ENCODE results near the gene CCR5.

CCR5 gene

GRCh38 chr3:46359733-46360493 lies 10.8 kb upstream of the CCR5 start:
- H4K20me1 ChIP-seq (ENCODE audit: insufficient read depth, low read length) = no peaks in the 10 kb centered on the region
- no peaks in the 10 kb centered on the region for H3K9me3 ChIP-seq (ENCODE audit: low read length)
- H2AFZ ChIP-seq (ENCODE audit: low read length) = no peak overlapping the region
- H3K27me3 ChIP-seq (ENCODE audit: insufficient read depth, low read length) = no peaks in the 10 kb centered on the region
- no peaks in the 10 kb centered on the region for H3F3A ChIP-seq (ENCODE audit: insufficient read depth, low read length)
- H3K27ac ChIP-seq (ENCODE audit: low read depth, low read length, poor library complexity, severe bottlenecking) = no peak overlapping the region
- TF ChIP-seq CTCF (IDR thresholded peaks at IDR 0.05; ENCODE audit: low read length) (no peak), EZH2 (IDR thresholded peaks at IDR 0.05; ENCODE audit: borderline replicate concordance, low read length) (no peak)
- H3K36me3 ChIP-seq (ENCODE audit: insufficient read depth, low read length) = no peaks in the 10 kb centered on the region
- no peak overlapping the region for H3K4me3 ChIP-seq (ENCODE audit: low read depth, low read length, poor library complexity, severe bottlenecking)
- H3K4me2 ChIP-seq (ENCODE audit: low read length) = no peak overlapping the region
- H3K4me1 ChIP-seq (ENCODE audit: insufficient read depth, low read length, severe bottlenecking) = no peaks in the 10 kb centered on the region
- no peaks in the 10 kb centered on the region for H3K9me2 ChIP-seq (ENCODE audit: low read depth, low read length)
- H3K9ac ChIP-seq (ENCODE audit: low read length) = no peak overlapping the region
- no peaks in the 10 kb centered on the region for H3K79me2 ChIP-seq (ENCODE audit: insufficient read depth, low read length)

GRCh38 chr3:46360907-46361306 lies 9.8 kb upstream of the CCR5 start:
- Histone ChIP-seq H3K27ac (ENCODE audit: low read depth, low read length, poor library complexity, severe bottlenecking) (no peak overlapping the region), H4K20me1 (ENCODE audit: insufficient read depth, low read length) (no peaks in the 10 kb centered on the region), H3K9me3 (ENCODE audit: low read length) (no peaks in the 10 kb centered on the region), H2AFZ (ENCODE audit: low read length) (no peak overlapping the region), H3K4me2 (ENCODE audit: low read length) (no peak overlapping the region), H3K9ac (ENCODE audit: low read length) (no peak overlapping the region), H3K4me1 (ENCODE audit: insufficient read depth, low read length, severe bottlenecking) (no peaks in the 10 kb centered on the region), H3F3A (ENCODE audit: insufficient read depth, low read length) (no peaks in the 10 kb centered on the region), H3K36me3 (ENCODE audit: insufficient read depth, low read length) (no peaks in the 10 kb centered on the region), H3K79me2 (ENCODE audit: insufficient read depth, low read length) (no peaks in the 10 kb centered on the region), H3K4me3 (ENCODE audit: low read depth, low read length, poor library complexity, severe bottlenecking) (no peak overlapping the region), H3K9me2 (ENCODE audit: low read depth, low read length) (no peaks in the 10 kb centered on the region), H3K27me3 (ENCODE audit: insufficient read depth, low read length) (no peaks in the 10 kb centered on the region)
- no peak for TF ChIP-seq EZH2 (IDR thresholded peaks at IDR 0.05; ENCODE audit: borderline replicate concordance, low read length)
- no peak for TF ChIP-seq CTCF (IDR thresholded peaks at IDR 0.05; ENCODE audit: low read length)

GRCh38 chr3:46361408-46362283 lies 9.1 kb upstream of the CCR5 start:
- no peaks in the 10 kb centered on the region for H3K4me1 ChIP-seq (ENCODE audit: insufficient read depth, low read length, severe bottlenecking)
- no peaks in the 10 kb centered on the region for H3K27me3 ChIP-seq (ENCODE audit: insufficient read depth, low read length)
- no peaks in the 10 kb centered on the region for H3K9me3 ChIP-seq (ENCODE audit: low read length)
- no peak overlapping the region for H3K4me2 ChIP-seq (ENCODE audit: low read length)
- H4K20me1 ChIP-seq (ENCODE audit: insufficient read depth, low read length) = no peaks in the 10 kb centered on the region
- H3K9me2 ChIP-seq (ENCODE audit: low read depth, low read length) = no peaks in the 10 kb centered on the region
- no peaks in the 10 kb centered on the region for H3F3A ChIP-seq (ENCODE audit: insufficient read depth, low read length)
- TF ChIP-seq CTCF (IDR thresholded peaks at IDR 0.05; ENCODE audit: low read length) (no peak), EZH2 (IDR thresholded peaks at IDR 0.05; ENCODE audit: borderline replicate concordance, low read length) (no peak)
- no peak overlapping the region for H3K9ac ChIP-seq (ENCODE audit: low read length)
- no peak overlapping the region for H3K4me3 ChIP-seq (ENCODE audit: low read depth, low read length, poor library complexity, severe bottlenecking)
- no peaks in the 10 kb centered on the region for H3K79me2 ChIP-seq (ENCODE audit: insufficient read depth, low read length)
- H3K36me3 ChIP-seq (ENCODE audit: insufficient read depth, low read length) = no peaks in the 10 kb centered on the region
- no peak overlapping the region for H2AFZ ChIP-seq (ENCODE audit: low read length)
- no peak overlapping the region for H3K27ac ChIP-seq (ENCODE audit: low read depth, low read length, poor library complexity, severe bottlenecking)
